ENCODE measurements around the gene LYAR. TPM values are rescaled to one million over a fixed set of nuclear protein-coding genes. Genes with fewer than 3 reads are reported as not detected.

The LYAR gene
- 10 to 100 TPM in 1 of 4 donors, 1 to 10 TPM in 3; 3.7 to 10.3 (median 5.6) TPM for total RNA-seq

- in situ Hi-C loops (cut with MboI; ENCODE audit: low pct_ligation_motif_present in 1 of 4, low pct_unique_long_range_greater_than_20kb in 1 of 4, low sequenced_read_pairs in 3 of 4) (no loop called here), intact Hi-C loops (cut with DNase I; ENCODE audit: low total_unique reads) (no loop called here)
- peak; percentile 97 for DNase-seq
- 1% methylated on average over 31 of the region's 77 CpGs; no CpG with 5 or more reads in 1 of the 2 donors for WGBS, 2 donors (ENCODE audit: low coverage in 1 of 2)
- peak within 1 kb of the TSS; percentile 63 to 94 (median 77) for H3K4me3 ChIP-seq
- H3K27me3 ChIP-seq = no peaks in the 10 kb centered on the region
- H3K36me3 ChIP-seq = no peaks in the 10 kb centered on the region
- TF ChIP-seq CTCF (IDR thresholded peaks at IDR 0.05) (no peak), POLR2AphosphoS5 (IDR thresholded peaks at IDR 0.05) (peak; percentile 87 to 95 (median 87)), POLR2A (IDR thresholded peaks at IDR 0.05) (peak; percentile 79)
- H3K27ac ChIP-seq = peak within 1 kb of the TSS; percentile 82 to 92 (median 86)
- H3K9me3 ChIP-seq = no peaks in the 10 kb centered on the region
- H3K4me1 ChIP-seq = peaks cover 16 to 23% (median 19%) of the 10 kb centered on the region in 4 donors
Observed at GRCh38 chr4:4289941-4290850, at the start of gene LYAR, which contains the start of gene ZBTB49. Gene LYAR (minus strand): TSS chr4:4290154. CDS start chr4:4283742, 6,412 bp downstream. Gene ZBTB49 (plus strand): TSS chr4:4290251. CDS start chr4:4299946, 9,695 bp downstream.

- DNase-seq = no peak
- H3K27me3 ChIP-seq = no peaks in the 10 kb centered on the region
- no peak overlapping the region for H3K27ac ChIP-seq
- no peaks in the 10 kb centered on the region for H3K9me3 ChIP-seq
- no peaks in the 10 kb centered on the region for H3K4me1 ChIP-seq
- no peaks in the 10 kb centered on the region for H3K36me3 ChIP-seq
- in situ Hi-C loops (cut with MboI; ENCODE audit: low pct_ligation_motif_present in 1 of 4, low pct_unique_long_range_greater_than_20kb in 1 of 4, low sequenced_read_pairs in 3 of 4) = loop anchor here in 3 of 4 donors (10.0 kb wide), 1 partner anchor 85 kb away; no protein-coding TSS in a partner anchor
- TF ChIP-seq EP300 (IDR thresholded peaks at IDR 0.05; ENCODE audit: low read depth) = no peak
- TF ChIP-seq POLR2A (IDR thresholded peaks at IDR 0.05) = no peak
- no peak for TF ChIP-seq POLR2AphosphoS5 (IDR thresholded peaks at IDR 0.05)
- TF ChIP-seq CTCF (IDR thresholded peaks at IDR 0.05) = no peak
- H3K4me3 ChIP-seq = no peak overlapping the region
- intact Hi-C loops (cut with DNase I; ENCODE audit: low total_unique reads) = no loop called here
- 59% methylated on average over 11 to 21 of the region's 21 CpGs for WGBS, 2 donors (ENCODE audit: low coverage in 1 of 2)
Observed at GRCh38 chr4:4339504-4340085, 49.6 kb upstream of the LYAR start.

GRCh38 chr4:4338210-4339001, 48.5 kb upstream of the LYAR start:
- Histone ChIP-seq H3K27me3 (no peaks in the 10 kb centered on the region), H3K36me3 (no peaks in the 10 kb centered on the region), H3K9me3 (no peaks in the 10 kb centered on the region), H3K4me1 (no peaks in the 10 kb centered on the region), H3K4me3 (no peak overlapping the region), H3K27ac (no peak overlapping the region)
- TF ChIP-seq POLR2A (IDR thresholded peaks at IDR 0.05) (no peak), CTCF (IDR thresholded peaks at IDR 0.05) (no peak), POLR2AphosphoS5 (IDR thresholded peaks at IDR 0.05) (no peak), EP300 (IDR thresholded peaks at IDR 0.05; ENCODE audit: low read depth) (no peak)
- WGBS, 2 donors (ENCODE audit: low coverage in 1 of 2) = 63% methylated on average over 11 of the region's 11 CpGs; no CpG with 5 or more reads in 1 of the 2 donors
- intact Hi-C loops (cut with DNase I; ENCODE audit: low total_unique reads) (no loop called here), in situ Hi-C loops (cut with MboI; ENCODE audit: low pct_ligation_motif_present in 1 of 4, low pct_unique_long_range_greater_than_20kb in 1 of 4, low sequenced_read_pairs in 3 of 4) (loop anchor here in 2 of 4 donors (10.0 kb wide), 1 partner anchor 84 kb away; no protein-coding TSS in a partner anchor)
- DNase-seq = no peak

Measured in transverse colon (tissue), 4 donors.